ENCODE data around the gene CTNND2. TPM values are rescaled to one million over a fixed set of nuclear protein-coding genes. Genes with fewer than 3 reads are reported as not detected.

Gene CTNND2
- total and polyA plus RNA-seq, 10 of the 15 experiments (the other 5 are each of a cell fraction or from before 2014, with no cell fraction given): 0.02 to 0.16 (median 0.04) TPM; not detected in 7

- TF ChIP-seq CHD4 (IDR thresholded peaks at IDR 0.05): no peak
- TF ChIP-seq RELA (IDR thresholded peaks at IDR 0.05; ENCODE audit: borderline replicate concordance, partially characterized antibody): no peak
- TF ChIP-seq NFYB (IDR thresholded peaks at IDR 0.05; ENCODE audit: insufficient read depth, low read depth, low read length): no peak
- no peak for TF ChIP-seq FOS (IDR thresholded peaks at IDR 0.05; ENCODE audit: borderline replicate concordance, extremely low read depth, insufficient read length)
Observed at GRCh38 chr5:11289208-11289607, 615.0 kb downstream of the CTNND2 start (continued).

- no peaks in the 10 kb centered on the region for H3K36me3 ChIP-seq (ENCODE audit: control insufficient read depth in 2 of 2, insufficient read depth in 2 of 2, low read length in 1 of 2)
- H4K20me1 ChIP-seq (ENCODE audit: control insufficient read depth, insufficient read depth): no peaks in the 10 kb centered on the region
- H3K79me2 ChIP-seq (ENCODE audit: control insufficient read depth, insufficient read depth, low read length): no peaks in the 10 kb centered on the region
- no peaks in the 10 kb centered on the region for H3K27me3 ChIP-seq (replicated peaks in 1 of 2; ENCODE audit: control insufficient read depth in 2 of 2, insufficient read depth in 2 of 2, low read length in 1 of 2)
- RAD21 ChIA-PET (ENCODE audit: unreplicated experiment): no interaction called here
- in situ Hi-C loops (cut with MboI) (no loop called here), intact Hi-C loops (cut with micrococcal nuclease; ENCODE audit: unreplicated experiment) (no loop called here)
- no TSS peak for BruUV-seq (replicated peaks)
- H3K4me2 ChIP-seq (ENCODE audit: control insufficient read depth, insufficient read depth): no peak overlapping the region
- WGBS (ENCODE audit: insufficient coverage, insufficient replicate concordance, low lambda C conversion rate, missing lambda C conversion rate): 24% methylated on average over 5 of the region's 5 CpGs
- DNase-seq (ENCODE audit: low read depth, low spot score) (no peak), ATAC-seq (no peak), FAIRE-seq (no peak)
- no peaks in the 10 kb centered on the region; the same call in 2 of the 3 replicates for H3K9me3 ChIP-seq (replicated peaks; ENCODE audit: control insufficient read depth, insufficient read depth, low read length)
- no peak overlapping the region for H2AFZ ChIP-seq (ENCODE audit: control insufficient read depth, low read depth, low read length)
- H3K4me3 ChIP-seq: no peak overlapping the region
- no peak overlapping the region for H3K27ac ChIP-seq (ENCODE audit: control insufficient read depth, insufficient read depth)
- H3K4me1 ChIP-seq (ENCODE audit: control insufficient read depth, insufficient read depth, low read length): no peaks in the 10 kb centered on the region
- no peak overlapping the region for H3K9ac ChIP-seq (ENCODE audit: control insufficient read depth, insufficient read depth, low read length)
- POLR2A ChIA-PET: no interaction called here
- SMC1A ChIA-PET (ENCODE audit: uncharacterized antibody, unreplicated experiment): no interaction called here
- TF ChIP-seq SUZ12 (IDR thresholded peaks at IDR 0.05; ENCODE audit: unreplicated experiment): no peak
- TF ChIP-seq NRF1 (conservative IDR thresholded peaks at IDR 0.05; ENCODE audit: low read depth, low read length): no peak
- CTCF ChIA-PET: no interaction called here
Observed at GRCh38 chr5:11281842-11282241, 622.4 kb downstream of the CTNND2 start.

- ATAC-seq (no peak), FAIRE-seq (no peak), DNase-seq (ENCODE audit: low read depth, low spot score) (no peak)
- ChIA-PET CTCF (interaction anchor here (1.7 kb wide), 1 partner anchor 11 kb away, joined by 3 read pairs; no protein-coding TSS in a partner anchor), SMC1A (ENCODE audit: uncharacterized antibody, unreplicated experiment) (no interaction called here), RAD21 (ENCODE audit: unreplicated experiment) (no interaction called here), POLR2A (no interaction called here)
- Histone ChIP-seq H3K9ac (ENCODE audit: control insufficient read depth, insufficient read depth, low read length) (no peak overlapping the region), H3K27me3 (replicated peaks in 1 of 2; ENCODE audit: control insufficient read depth in 2 of 2, insufficient read depth in 2 of 2, low read length in 1 of 2) (no peaks in the 10 kb centered on the region), H3K79me2 (ENCODE audit: control insufficient read depth, insufficient read depth, low read length) (no peaks in the 10 kb centered on the region), H3K27ac (ENCODE audit: control insufficient read depth, insufficient read depth) (no peak overlapping the region), H3K36me3 (ENCODE audit: control insufficient read depth in 2 of 2, insufficient read depth in 2 of 2, low read length in 1 of 2) (no peaks in the 10 kb centered on the region), H3K4me1 (ENCODE audit: control insufficient read depth, insufficient read depth, low read length) (no peaks in the 10 kb centered on the region), H4K20me1 (ENCODE audit: control insufficient read depth, insufficient read depth) (no peaks in the 10 kb centered on the region), H2AFZ (ENCODE audit: control insufficient read depth, low read depth, low read length) (no peak overlapping the region), H3K4me2 (ENCODE audit: control insufficient read depth, insufficient read depth) (no peak overlapping the region), H3K4me3 (no peak overlapping the region), H3K9me3 (replicated peaks; ENCODE audit: control insufficient read depth, insufficient read depth, low read length) (no peaks in the 10 kb centered on the region; the same call in 2 of the 3 replicates)
- no TSS peak for BruUV-seq (replicated peaks)
- in situ Hi-C loops (cut with MboI): no loop called here
- intact Hi-C loops (cut with micrococcal nuclease; ENCODE audit: unreplicated experiment): no loop called here
- 27% methylated on average over 4 of the region's 4 CpGs for WGBS (ENCODE audit: insufficient coverage, insufficient replicate concordance, low lambda C conversion rate, missing lambda C conversion rate)
- TF ChIP-seq TCF12 (IDR thresholded peaks at IDR 0.05; ENCODE audit: low read depth, low read length): no peak
- TF ChIP-seq SMARCA5 (IDR thresholded peaks at IDR 0.05): no peak
- TF ChIP-seq WRNIP1 (IDR thresholded peaks at IDR 0.05; ENCODE audit: borderline replicate concordance, low read depth, low read length): no peak
- TF ChIP-seq RBBP5 (conservative IDR thresholded peaks at IDR 0.05): no peak
- no peak for TF ChIP-seq SUZ12 (IDR thresholded peaks at IDR 0.05; ENCODE audit: unreplicated experiment)
- no peak for TF ChIP-seq MTA2 (IDR thresholded peaks at IDR 0.05; ENCODE audit: low read depth)
- no peak for TF ChIP-seq CEBPB (IDR thresholded peaks at IDR 0.05; ENCODE audit: borderline replicate concordance in 1 of 2, low read depth in 2 of 2, low read length in 2 of 2)
- no peak for TF ChIP-seq TARDBP (IDR thresholded peaks at IDR 0.05; ENCODE audit: borderline replicate concordance)
- TF ChIP-seq RAD21 (IDR thresholded peaks at IDR 0.05; ENCODE audit: insufficient read depth, low read depth, low read length): no peak
- no peak for TF ChIP-seq E4F1 (IDR thresholded peaks at IDR 0.05; ENCODE audit: borderline replicate concordance, partially characterized antibody)
Observed at GRCh38 chr5:11277323-11277722, 626.9 kb downstream of the CTNND2 start.

All from GM12878 (cell line).